Frontal cortex (tissue), 4 donors: Measurements from ENCODE around the gene PLPP4. TPM values are rescaled to one million over a fixed set of nuclear protein-coding genes. Genes with fewer than 3 reads are reported as not detected.

ENCODE experiments used
- DNase-seq, 2 donors: peaks; one replicate each; pipeline ENCODE4 v3.0.0; 2012; ENCODE audit warnings: low spot score in 2 of 2
- FAIRE-seq: peaks from 2 replicates; lab custom pipeline; 2012; peaks lifted over from hg19 to GRCh38; lab: Jason Lieb, UNC
- total RNA-seq: library from RNA; depleted of rRNA; stranded (reverse); fragments of >200 nt; gene quantifications from one replicate; pipeline ENCODE4 v1.2.3, GENCODE V29; 2014
- donor health status: control.
- donor health status: control.
- donor health status: control.

Gene PLPP4
- total RNA-seq, 1 donor from 2014 or later, result 18.8 TPM

- FAIRE-seq, result no peak
- no peak for DNase-seq
These were observed 142.2 kb downstream of the PLPP4 start for GRCh38 chr10:120599200-120599724.

GRCh38 chr10:120600871-120601649 is 144.0 kb downstream of the PLPP4 start:
- DNase-seq, result no peak
- FAIRE-seq, result no peak

GRCh38 chr10:120601999-120602398 is 145.0 kb downstream of the PLPP4 start:
- FAIRE-seq, result no peak
- DNase-seq, result no peak

- no peak for DNase-seq
- FAIRE-seq, result no peak
These were observed 148.4 kb downstream of the PLPP4 start for GRCh38 chr10:120605410-120605809.

- FAIRE-seq (no peak), DNase-seq (no peak)
These were observed 149.2 kb downstream of the PLPP4 start for GRCh38 chr10:120606051-120606764.

- FAIRE-seq, result no peak
These were observed 150.1 kb downstream of the PLPP4 start for GRCh38 chr10:120607016-120607709.

GRCh38 chr10:120607710-120608703 is 151.0 kb downstream of the PLPP4 start:
- DNase-seq (no peak), FAIRE-seq (no peak)

More at GRCh38 chr10:120607016-120607709, 150.1 kb downstream of the PLPP4 start:
- DNase-seq, result no peak

GRCh38 chr10:120609006-120609405 is 152.0 kb downstream of the PLPP4 start:
- DNase-seq (no peak), FAIRE-seq (no peak)

GRCh38 chr10:120610791-120611190 is 153.8 kb downstream of the PLPP4 start:
- no peak for FAIRE-seq
- no peak for DNase-seq

GRCh38 chr10:120612756-120613155 is 155.7 kb downstream of the PLPP4 start:
- FAIRE-seq, result no peak
- DNase-seq, result no peak

GRCh38 chr10:120613180-120613579 is 156.2 kb downstream of the PLPP4 start:
- no peak for FAIRE-seq

GRCh38 chr10:120614680-120615079 is 157.7 kb downstream of the PLPP4 start:
- FAIRE-seq (no peak), DNase-seq (no peak)

More at GRCh38 chr10:120613180-120613579, 156.2 kb downstream of the PLPP4 start:
- DNase-seq, result no peak

- no peak for FAIRE-seq
- DNase-seq, result no peak
These were observed 159.4 kb downstream of the PLPP4 start for GRCh38 chr10:120616311-120616911.

GRCh38 chr10:120628197-120628596 is 171.2 kb downstream of the PLPP4 start:
- DNase-seq, result no peak
- FAIRE-seq, result no peak

- DNase-seq (no peak), FAIRE-seq (no peak)
These were observed 173.2 kb downstream of the PLPP4 start for GRCh38 chr10:120630266-120630665.

- no peak for DNase-seq
- no peak for FAIRE-seq
These were observed 175.0 kb downstream of the PLPP4 start for GRCh38 chr10:120632047-120632446.

GRCh38 chr10:120632942-120633341 is 175.9 kb downstream of the PLPP4 start:
- DNase-seq, result no peak
- no peak for FAIRE-seq

- FAIRE-seq, result no peak
- DNase-seq, result no peak
These were observed 177.6 kb downstream of the PLPP4 start for GRCh38 chr10:120634659-120635058.
